SK-N-SH treated with all-trans-retinoic acid at 6 μM for 48 hours (cell line): Measurements from ENCODE around the gene TRMT13.

Experiments
- ATAC-seq: fragments of 200-7000 bp; cut with Tn5 transposase; 3 replicates; pipeline ENCODE4 v1.9.1; 2020; ENCODE audit warnings: mild to moderate bottlenecking, moderate library complexity
- CREB5 ChIP-seq: fragments of 250-450 bp; sonication (Bioruptor Pico); IDR thresholded peaks from 2 replicates; pipeline ENCODE4 v1.5.1; 2020; ENCODE audit warnings: low read depth, mild to moderate bottlenecking, moderate library complexity
- CSDC2 ChIP-seq: fragments of 250-450 bp; sonication (Bioruptor Pico); IDR thresholded peaks from 2 replicates; pipeline ENCODE4 v1.5.0; 2020; ENCODE audit warnings: mild to moderate bottlenecking, moderate library complexity
- CSRNP3 ChIP-seq: fragments of 250-450 bp; sonication (Bioruptor Pico); IDR thresholded peaks from 2 replicates; pipeline ENCODE4 v1.5.1; 2021; ENCODE audit warnings: mild to moderate bottlenecking, moderate library complexity
- ESRRG ChIP-seq: fragments of 250-450 bp; sonication (Bioruptor Pico); IDR thresholded peaks from 2 replicates; pipeline ENCODE4 v1.6.1; 2021; ENCODE audit warnings: mild to moderate bottlenecking
- ISL1 ChIP-seq: fragments of 250-450 bp; sonication (Bioruptor Pico); IDR thresholded peaks from 2 replicates; pipeline ENCODE4 v2.1.2; 2022; ENCODE audit warnings: mild to moderate bottlenecking, moderate library complexity
- PATZ1 ChIP-seq: fragments of 250-450 bp; sonication (Bioruptor Pico); IDR thresholded peaks from 2 replicates; pipeline ENCODE4 v1.8.0; 2020; ENCODE audit warnings: mild to moderate bottlenecking, moderate library complexity, borderline replicate concordance
- POU6F1 ChIP-seq: fragments of 250-450 bp; sonication (Bioruptor Pico); IDR thresholded peaks from 2 replicates; pipeline ENCODE4 v1.8.0; 2021; ENCODE audit warnings: low read depth, mild to moderate bottlenecking, moderate library complexity, borderline replicate concordance
- RARB ChIP-seq: fragments of 250-450 bp; sonication (Bioruptor Pico); IDR thresholded peaks from 2 replicates; pipeline ENCODE4 v1.8.0; 2021; ENCODE audit warnings: mild to moderate bottlenecking, moderate library complexity
- TCF4 ChIP-seq: fragments of 250-450 bp; sonication (Bioruptor Pico); IDR thresholded peaks from 2 replicates; pipeline ENCODE4 v1.8.0; 2021; ENCODE audit warnings: mild to moderate bottlenecking, moderate library complexity, borderline replicate concordance
- TOX ChIP-seq: fragments of 250-450 bp; sonication (Bioruptor Pico); IDR thresholded peaks from 2 replicates; pipeline ENCODE4 v1.8.0; 2021; ENCODE audit warnings: mild to moderate bottlenecking, moderate library complexity, borderline replicate concordance
- TSHZ2 ChIP-seq: fragments of 250-450 bp; sonication (Bioruptor Pico); IDR thresholded peaks from 2 replicates; pipeline ENCODE4 v1.5.0; 2020; ENCODE audit warnings: mild to moderate bottlenecking, moderate library complexity
- ZC3H10 ChIP-seq: fragments of 250-450 bp; sonication (Bioruptor Pico); IDR thresholded peaks from 2 replicates; pipeline ENCODE4 v1.5.1; 2021; ENCODE audit warnings: mild to moderate bottlenecking, moderate library complexity
- ZFP3 ChIP-seq: fragments of 250-450 bp; sonication (Bioruptor Pico); IDR thresholded peaks from 2 replicates; pipeline ENCODE4 v1.5.0; 2020; ENCODE audit warnings: mild to moderate bottlenecking, moderate library complexity
- ZNF565 ChIP-seq: fragments of 450-650 bp; formaldehyde crosslinking; conservative IDR thresholded peaks from 2 replicates; pipeline ENCODE4 v1.5.0; 2020; ENCODE audit warnings: low read depth, mild to moderate bottlenecking, moderate library complexity
- ZNF70 ChIP-seq: fragments of 450-650 bp; formaldehyde crosslinking; IDR thresholded peaks from 2 replicates; pipeline ENCODE4 v1.5.0; 2020; ENCODE audit warnings: mild to moderate bottlenecking, moderate library complexity
- ZNF8 ChIP-seq: fragments of 450-650 bp; formaldehyde crosslinking; IDR thresholded peaks from 2 replicates; pipeline ENCODE4 v1.5.0; 2020; ENCODE audit warnings: mild to moderate bottlenecking, moderate library complexity

Gene TRMT13

GRCh38 chr1:100131623-100132022 is 1.3 kb upstream of the TRMT13 start:
- TF ChIP-seq CSDC2 (no peak), ZNF8 (CRISPR knock-in tag) (no peak), POU6F1 (CRISPR knock-in tag) (no peak), CREB5 (CRISPR knock-in tag) (no peak), ZNF70 (no peak), TCF4 (CRISPR knock-in tag) (no peak), PATZ1 (CRISPR knock-in tag) (no peak)
- no peak for ATAC-seq

GRCh38 chr1:100134872-100135271 is 1.9 kb downstream of the TRMT13 start:
- no peak for TF ChIP-seq CREB5 (CRISPR knock-in tag)
- no peak for TF ChIP-seq ZNF70
- TF ChIP-seq CSRNP3 (CRISPR knock-in tag): no peak
- TF ChIP-seq RARB (CRISPR knock-in tag): no peak
- TF ChIP-seq ISL1: no peak
- no peak for TF ChIP-seq ZFP3 (CRISPR knock-in tag)
- no peak for TF ChIP-seq ZNF8 (CRISPR knock-in tag)
- no peak for TF ChIP-seq ZNF565
- no peak for ATAC-seq

- TF ChIP-seq ZNF565 (no peak), POU6F1 (CRISPR knock-in tag) (no peak), ZNF70 (no peak), TOX (CRISPR knock-in tag) (no peak), RARB (CRISPR knock-in tag) (no peak), ZFP3 (CRISPR knock-in tag) (no peak), ZC3H10 (CRISPR knock-in tag) (no peak), ESRRG (CRISPR knock-in tag) (no peak), TSHZ2 (CRISPR knock-in tag) (no peak), CSDC2 (no peak)
- no peak for ATAC-seq
Measured at GRCh38 chr1:100137602-100138001, 4.6 kb downstream of the TRMT13 start.
